Activated CD8-positive, alpha-beta memory T cell treated with anti-CD3 and anti-CD28 coated beads, Interleukin-2, amount 10 ng/mL, durations not matched to agents 7 days and 5 days (primary cell): ENCODE results near the gene PLA1A. TPM values are rescaled to one million over a fixed set of nuclear protein-coding genes. Genes with fewer than 3 reads are reported as not detected.
"Not testable (repeated sequence)": the region's sequence is repeated elsewhere in the genome, so short reads cannot be mapped to it uniquely, and the experiment has no call there.

ENCODE experiments used
- ATAC-seq: fragments of 150-1000 bp; cut with Tn5 transposase; one replicate; pipeline ENCODE4 v1.10.0; 2021; ENCODE audit warnings: moderate library complexity
- CTCF ChIA-PET: fragments of 350-600 bp; sonication (Branson Sonifier 250); formaldehyde crosslinking; loops from one replicate; lab custom pipeline; 2021; ENCODE audit warnings: antibody characterized with exemption; lab: Charles Lee
- DNase-seq: peaks from one replicate; pipeline ENCODE4 v3.0.0-alpha.2; 2020
- H3K27ac Mint-ChIP-seq: one replicate; pipeline ENCODE4 v1.8.0; 2021; ENCODE audit warnings: mild to moderate bottlenecking, mixed read lengths
- H3K27me3 Mint-ChIP-seq: one replicate; pipeline ENCODE4 v1.8.0; 2021; ENCODE audit warnings: mixed read lengths
- H3K36me3 Mint-ChIP-seq: one replicate; pipeline ENCODE4 v1.8.0; 2021; ENCODE audit warnings: mild to moderate bottlenecking, mixed read lengths
- H3K4me1 Mint-ChIP-seq: one replicate; pipeline ENCODE4 v1.8.0; 2021; ENCODE audit warnings: mixed read lengths
- H3K4me3 Mint-ChIP-seq: one replicate; pipeline ENCODE4 v1.8.0; 2021; ENCODE audit warnings: mild to moderate bottlenecking, moderate library complexity, mixed read lengths
- H3K9me3 Mint-ChIP-seq: one replicate; pipeline ENCODE4 v1.8.0; 2022; ENCODE audit warnings: low read depth, mixed read lengths
- total RNA-seq, 2 experiments: library from RNA; stranded (reverse); gene quantifications; one replicate each; pipeline ENCODE4 v1.2.3, GENCODE V29; 2021

Gene PLA1A
- total RNA-seq, result under 1 TPM in 1 of 2 experiments, not detected in 1; 0.68 TPM

GRCh38 chr3:119597548-119598288 lies at the start of gene PLA1A:
PLA1A (plus strand) TSS chr3:119597885; CDS start chr3:119597914, 29 bp downstream.
- no peak within 1 kb of the TSS for H3K4me3 Mint-ChIP-seq
- no peaks in the 10 kb centered on the region for H3K9me3 Mint-ChIP-seq
- H3K36me3 Mint-ChIP-seq, result no peaks in the 10 kb centered on the region
- no peak within 1 kb of the TSS for H3K27ac Mint-ChIP-seq
- DNase-seq (no peak), ATAC-seq (no peak)
- peaks cover 3% of the 10 kb centered on the region for H3K27me3 Mint-ChIP-seq
- CTCF ChIA-PET, result no interaction called here
- peaks cover 36% of the 10 kb centered on the region for H3K4me1 Mint-ChIP-seq

GRCh38 chr3:119548341-119548740 lies 49.3 kb upstream of the PLA1A start:
- ATAC-seq, result no peak
- DNase-seq, result no peak
- CTCF ChIA-PET, result interaction anchor here (1.3 kb wide), 1 partner anchor 9 kb away, joined by 3 read pairs; no protein-coding TSS in a partner anchor
- Mint-ChIP-seq H3K4me3 (no peak overlapping the region), H3K9me3 (no peaks in the 10 kb centered on the region), H3K4me1 (peaks cover 10% of the 10 kb centered on the region), H3K27ac (no peak overlapping the region), H3K27me3 (no peaks in the 10 kb centered on the region), H3K36me3 (peaks cover 58% of the 10 kb centered on the region)

- H3K9me3 Mint-ChIP-seq, result no peaks in the 10 kb centered on the region
- H3K36me3 Mint-ChIP-seq, result peaks cover 54% of the 10 kb centered on the region
- no peak overlapping the region for H3K4me3 Mint-ChIP-seq
Measured at GRCh38 chr3:119550192-119550910, 47.3 kb upstream of the PLA1A start.

GRCh38 chr3:119551598-119551997 lies 46.1 kb upstream of the PLA1A start:
- Mint-ChIP-seq H3K27me3 (no peaks in the 10 kb centered on the region), H3K9me3 (no peaks in the 10 kb centered on the region), H3K36me3 (peaks cover 55% of the 10 kb centered on the region), H3K4me1 (peaks cover 40% of the 10 kb centered on the region), H3K27ac (no peak overlapping the region), H3K4me3 (no peak overlapping the region)
- CTCF ChIA-PET, result interaction anchor here (0.7 kb wide), 1 partner anchor 501 kb away, joined by 3 read pairs; no protein-coding TSS in a partner anchor
- ATAC-seq, result no peak
- DNase-seq, result no peak

More at GRCh38 chr3:119550192-119550910, 47.3 kb upstream of the PLA1A start:
- Mint-ChIP-seq H3K27me3 (no peaks in the 10 kb centered on the region), H3K27ac (no peak overlapping the region), H3K4me1 (peaks cover 28% of the 10 kb centered on the region)
- CTCF ChIA-PET, result interaction anchor here (1.0 to 1.4 kb wide), 2 partner anchors 10 to 12 kb away, joined by 3 read pairs; no protein-coding TSS in a partner anchor
- no peak for DNase-seq
- no peak for ATAC-seq

- H3K4me3 Mint-ChIP-seq, CTCF ChIA-PET: not testable (repeated sequence)
Measured at GRCh38 chr3:119552928-119553327, 44.8 kb upstream of the PLA1A start.

GRCh38 chr3:119553823-119554415 lies 43.8 kb upstream of the PLA1A start:
- Mint-ChIP-seq H3K4me3 (no peak overlapping the region), H3K27me3 (no peaks in the 10 kb centered on the region), H3K36me3 (peaks cover 66% of the 10 kb centered on the region), H3K27ac (no peak overlapping the region), H3K9me3 (no peaks in the 10 kb centered on the region), H3K4me1 (peaks cover 60% of the 10 kb centered on the region)
- ATAC-seq (no peak), DNase-seq (no peak)
- CTCF ChIA-PET, result interaction anchor here (1.7 kb wide), 1 partner anchor 86 kb away, joined by 3 read pairs; no protein-coding TSS in a partner anchor

More at GRCh38 chr3:119552928-119553327, 44.8 kb upstream of the PLA1A start:
- DNase-seq, H3K9me3 Mint-ChIP-seq, H3K27ac Mint-ChIP-seq, H3K27me3 Mint-ChIP-seq, ATAC-seq: not testable (repeated sequence)
- Mint-ChIP-seq H3K4me1 (peaks cover 54% of the 10 kb centered on the region), H3K36me3 (peaks cover 62% of the 10 kb centered on the region)

- CTCF ChIA-PET, result interaction anchor here (1.1 to 1.7 kb wide), 2 partner anchors 87 to 126 kb away, joined by 3 read pairs; no protein-coding TSS in a partner anchor
- ATAC-seq, result no peak
- no peaks in the 10 kb centered on the region for H3K27me3 Mint-ChIP-seq
- no peaks in the 10 kb centered on the region for H3K9me3 Mint-ChIP-seq
- peak overlapping the region; percentile 24 for H3K27ac Mint-ChIP-seq
- peak overlapping the region; percentile 81 for H3K4me3 Mint-ChIP-seq
- peaks cover 58% of the 10 kb centered on the region for H3K36me3 Mint-ChIP-seq
- H3K4me1 Mint-ChIP-seq, result peaks cover 68% of the 10 kb centered on the region
- no peak for DNase-seq
Measured at GRCh38 chr3:119555309-119555735, 42.4 kb upstream of the PLA1A start.

- H3K4me3 Mint-ChIP-seq, result peak overlapping the region; percentile 81
Measured at GRCh38 chr3:119555929-119556328, 41.8 kb upstream of the PLA1A start.

GRCh38 chr3:119557192-119557876 lies 40.4 kb upstream of the PLA1A start:
- no peak for DNase-seq
- Mint-ChIP-seq H3K27ac (peak overlapping the region; percentile 80), H3K4me1 (peaks cover 75% of the 10 kb centered on the region), H3K4me3 (peak overlapping the region; percentile 81), H3K9me3 (no peaks in the 10 kb centered on the region), H3K36me3 (peaks cover 42% of the 10 kb centered on the region), H3K27me3 (no peaks in the 10 kb centered on the region)
- no peak for ATAC-seq
- CTCF ChIA-PET, result interaction anchor here (1.1 to 1.4 kb wide), 2 partner anchors 9 to 16 kb away, joined by 3 read pairs; no protein-coding TSS in a partner anchor

More at GRCh38 chr3:119555929-119556328, 41.8 kb upstream of the PLA1A start:
- Mint-ChIP-seq H3K27ac (peak overlapping the region; percentile 47), H3K27me3 (no peaks in the 10 kb centered on the region), H3K9me3 (no peaks in the 10 kb centered on the region), H3K4me1 (peaks cover 68% of the 10 kb centered on the region), H3K36me3 (peaks cover 53% of the 10 kb centered on the region)
- CTCF ChIA-PET, result interaction anchor here (1.0 to 1.1 kb wide), 2 partner anchors 93 to 125 kb away, joined by 3 read pairs; partner anchors contain the start of gene TMEM39A
- ATAC-seq (no peak), DNase-seq (no peak)

- Mint-ChIP-seq H3K27me3 (no peaks in the 10 kb centered on the region), H3K27ac (peak overlapping the region; percentile 80), H3K9me3 (no peaks in the 10 kb centered on the region), H3K4me1 (peaks cover 78% of the 10 kb centered on the region), H3K36me3 (peaks cover 39% of the 10 kb centered on the region), H3K4me3 (peak overlapping the region; percentile 81)
- peak; percentile 77 for DNase-seq
- peak; percentile 14 for ATAC-seq
- CTCF ChIA-PET, result interaction anchor here (1.1 to 1.4 kb wide), 3 partner anchors 10 to 97 kb away, joined by 3 read pairs; no protein-coding TSS in a partner anchor
Measured at GRCh38 chr3:119557877-119558269, 39.8 kb upstream of the PLA1A start.

GRCh38 chr3:119558626-119559317 lies 38.9 kb upstream of the PLA1A start:
- H3K27ac Mint-ChIP-seq, result peak overlapping the region; percentile 80
- H3K4me1 Mint-ChIP-seq, result peaks cover 75% of the 10 kb centered on the region
- peaks cover 38% of the 10 kb centered on the region for H3K36me3 Mint-ChIP-seq

More at GRCh38 chr3:119558626-119559317, 38.9 kb upstream of the PLA1A start:
- H3K27me3 Mint-ChIP-seq, result no peaks in the 10 kb centered on the region
- DNase-seq (no peak), ATAC-seq (no peak)
- CTCF ChIA-PET, result interaction anchor here (0.7 to 2.2 kb wide), 13 partner anchors 11 to 122 kb away, joined by 3 to 14 read pairs (median 5); partner anchors contain the start of genes ADPRH, TIMMDC1 and TMEM39A
- no peaks in the 10 kb centered on the region for H3K9me3 Mint-ChIP-seq
- peak overlapping the region; percentile 81 for H3K4me3 Mint-ChIP-seq
